ENCODE measurements around the gene AIF1. TPM values are rescaled to one million over a fixed set of nuclear protein-coding genes. Genes with fewer than 3 reads are reported as not detected.

AIF1 gene
- polyA plus RNA-seq, 1 donor (not counting 4 experiments of a cell fraction or from before 2014, with no cell fraction given), result not detected

GRCh38 chr6:31568537-31568961, 46.5 kb upstream of the AIF1 start:
- no peak overlapping the region for H3K9ac ChIP-seq (ENCODE audit: control insufficient read depth, extremely low read depth, insufficient read depth, low read length)
- no peaks in the 10 kb centered on the region for H3K27me3 ChIP-seq (ENCODE audit: control insufficient read depth, extremely low read depth, insufficient read depth, low read length)
- no peaks in the 10 kb centered on the region for H3K9me1 ChIP-seq (ENCODE audit: control insufficient read depth, extremely low read depth, insufficient read depth, low read length)
- H3K4me3 ChIP-seq (ENCODE audit: control insufficient read depth in 2 of 3, extremely low read depth in 1 of 3, insufficient read depth in 2 of 3, low read depth in 1 of 3, low read length in 3 of 3), result no peak overlapping the region
- H3K4me2 ChIP-seq (ENCODE audit: control insufficient read depth, extremely low read depth, insufficient read depth, low read depth, low read length), result no peak overlapping the region
- DNase-seq (ENCODE audit: low read depth, low spot score) (no peak), FAIRE-seq (no peak)
- H2AFZ ChIP-seq (ENCODE audit: control insufficient read depth, low read length), result no peak overlapping the region
- H3K36me3 ChIP-seq (ENCODE audit: control insufficient read depth in 2 of 2, extremely low read depth in 1 of 2, insufficient read depth in 2 of 2, low read length in 2 of 2), result no peaks in the 10 kb centered on the region
- H3K4me1 ChIP-seq (ENCODE audit: control insufficient read depth, extremely low read depth, insufficient read depth, low read length), result no peaks in the 10 kb centered on the region
- no peaks in the 10 kb centered on the region for H3K79me2 ChIP-seq (ENCODE audit: control insufficient read depth, insufficient read depth, low read length)
- TF ChIP-seq EZH2 (IDR thresholded peaks at IDR 0.05; ENCODE audit: low read length) (no peak), CTCF (optimal IDR thresholded peaks at IDR 0.05 in 1 of 3, IDR thresholded peaks at IDR 0.05 in 1 of 3, conservative IDR thresholded peaks at IDR 0.05 in 1 of 3; ENCODE audit: extremely low read depth in 1 of 3, insufficient read depth in 2 of 3, low read length in 3 of 3) (no peak)
- H3K9me3 ChIP-seq (ENCODE audit: control insufficient read depth, low read depth, low read length), result no peaks in the 10 kb centered on the region
- no peaks in the 10 kb centered on the region for H4K20me1 ChIP-seq (ENCODE audit: control insufficient read depth, extremely low read depth, insufficient read depth, low read length)
- dilution Hi-C loops (cut with MboI; ENCODE audit: extremely low pct_ligation_motif_present, low sequenced_read_pairs), result no loop called here
- H3K27ac ChIP-seq (ENCODE audit: control insufficient read depth, insufficient read depth, low read length), result no peak overlapping the region

- Histone ChIP-seq H3K4me1 (ENCODE audit: control insufficient read depth, extremely low read depth, insufficient read depth, low read length) (peaks cover under 1% of the 10 kb centered on the region), H2AFZ (ENCODE audit: control insufficient read depth, low read length) (no peak overlapping the region), H3K36me3 (ENCODE audit: control insufficient read depth in 2 of 2, extremely low read depth in 1 of 2, insufficient read depth in 2 of 2, low read length in 2 of 2) (no peaks in the 10 kb centered on the region), H3K4me3 (ENCODE audit: control insufficient read depth in 2 of 3, extremely low read depth in 1 of 3, insufficient read depth in 2 of 3, low read depth in 1 of 3, low read length in 3 of 3) (no peak overlapping the region), H3K9me3 (ENCODE audit: control insufficient read depth, low read depth, low read length) (no peaks in the 10 kb centered on the region), H3K79me2 (ENCODE audit: control insufficient read depth, insufficient read depth, low read length) (no peaks in the 10 kb centered on the region), H3K9ac (ENCODE audit: control insufficient read depth, extremely low read depth, insufficient read depth, low read length) (no peak overlapping the region), H4K20me1 (ENCODE audit: control insufficient read depth, extremely low read depth, insufficient read depth, low read length) (no peaks in the 10 kb centered on the region), H3K27ac (ENCODE audit: control insufficient read depth, insufficient read depth, low read length) (no peak overlapping the region), H3K9me1 (ENCODE audit: control insufficient read depth, extremely low read depth, insufficient read depth, low read length) (no peaks in the 10 kb centered on the region), H3K4me2 (ENCODE audit: control insufficient read depth, extremely low read depth, insufficient read depth, low read depth, low read length) (no peak overlapping the region), H3K27me3 (ENCODE audit: control insufficient read depth, extremely low read depth, insufficient read depth, low read length) (no peaks in the 10 kb centered on the region)
- FAIRE-seq (no peak), DNase-seq (ENCODE audit: low read depth, low spot score) (no peak)
- dilution Hi-C loops (cut with MboI; ENCODE audit: extremely low pct_ligation_motif_present, low sequenced_read_pairs), result no loop called here
- TF ChIP-seq CTCF (optimal IDR thresholded peaks at IDR 0.05 in 1 of 3, IDR thresholded peaks at IDR 0.05 in 1 of 3, conservative IDR thresholded peaks at IDR 0.05 in 1 of 3; ENCODE audit: extremely low read depth in 1 of 3, insufficient read depth in 2 of 3, low read length in 3 of 3), result no peak
- no peak for TF ChIP-seq EZH2 (IDR thresholded peaks at IDR 0.05; ENCODE audit: low read length)
These were observed 45.0 kb upstream of the AIF1 start for GRCh38 chr6:31569861-31570536.
